ENCODE results near the gene TMEM184B.
A peak's percentile ranks its signal among the peaks of the same experiment; 100 is the strongest.

Gene TMEM184B

DNA sequence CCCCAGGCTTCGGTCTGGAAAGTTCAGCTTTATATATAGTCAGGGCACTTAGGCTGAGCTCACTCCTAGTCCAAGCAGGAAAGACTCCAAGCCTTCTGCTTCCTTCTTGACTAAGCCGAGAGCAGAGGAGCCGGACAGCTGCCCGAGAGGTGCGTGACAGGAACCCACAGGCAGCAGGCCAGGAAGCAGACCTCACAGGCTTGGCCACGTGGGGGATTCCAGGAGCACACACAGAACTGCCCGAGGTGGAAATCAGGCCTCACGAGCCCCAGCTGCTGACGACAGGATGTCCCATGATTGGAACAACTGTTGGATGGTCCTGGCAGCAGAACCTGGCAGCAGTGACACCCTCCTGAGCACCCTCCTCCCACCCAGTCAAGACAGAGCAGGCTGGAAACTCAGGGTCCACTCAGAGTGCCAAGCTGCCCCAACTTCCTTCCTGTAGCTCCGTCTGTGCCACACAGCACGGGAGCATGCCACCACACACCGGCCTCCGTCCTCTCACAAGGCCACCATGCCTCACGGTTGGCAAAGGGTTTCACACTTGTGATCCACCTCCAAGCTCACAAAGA lies 96.6 kb downstream of the TMEM184B start:
- DNase-seq, result peak; percentile 20

GRCh38 chr22:38175206-38176118 lies 97.3 kb downstream of the TMEM184B start:
- no peak for DNase-seq

DNA sequence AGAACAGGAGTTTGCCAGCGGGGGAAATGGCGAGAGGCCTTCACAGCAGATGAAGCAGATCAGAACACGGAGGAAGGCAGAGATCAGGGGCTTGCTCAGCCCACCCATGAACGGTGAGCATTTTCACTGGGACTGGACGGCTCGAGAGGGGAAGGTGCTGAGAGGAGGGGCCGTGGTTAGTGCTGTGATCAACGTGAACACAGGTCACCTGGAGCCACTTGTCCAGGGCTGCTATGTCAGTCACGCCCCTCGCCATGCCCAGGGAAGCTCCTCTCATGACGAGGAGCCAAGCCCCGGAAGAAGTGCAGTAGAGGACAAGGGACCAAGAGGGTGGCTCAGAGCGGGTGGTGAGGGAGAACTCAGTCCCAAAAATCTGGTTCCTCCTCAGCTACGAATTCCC lies 98.2 kb downstream of the TMEM184B start:
- DNase-seq, result no peak

GRCh38 chr22:38173641-38173906 lies 99.2 kb downstream of the TMEM184B start:
- no peak for DNase-seq

GRCh38 chr22:38172832-38173640 lies 99.8 kb downstream of the TMEM184B start:
- DNase-seq, result peak; percentile 45

DNA sequence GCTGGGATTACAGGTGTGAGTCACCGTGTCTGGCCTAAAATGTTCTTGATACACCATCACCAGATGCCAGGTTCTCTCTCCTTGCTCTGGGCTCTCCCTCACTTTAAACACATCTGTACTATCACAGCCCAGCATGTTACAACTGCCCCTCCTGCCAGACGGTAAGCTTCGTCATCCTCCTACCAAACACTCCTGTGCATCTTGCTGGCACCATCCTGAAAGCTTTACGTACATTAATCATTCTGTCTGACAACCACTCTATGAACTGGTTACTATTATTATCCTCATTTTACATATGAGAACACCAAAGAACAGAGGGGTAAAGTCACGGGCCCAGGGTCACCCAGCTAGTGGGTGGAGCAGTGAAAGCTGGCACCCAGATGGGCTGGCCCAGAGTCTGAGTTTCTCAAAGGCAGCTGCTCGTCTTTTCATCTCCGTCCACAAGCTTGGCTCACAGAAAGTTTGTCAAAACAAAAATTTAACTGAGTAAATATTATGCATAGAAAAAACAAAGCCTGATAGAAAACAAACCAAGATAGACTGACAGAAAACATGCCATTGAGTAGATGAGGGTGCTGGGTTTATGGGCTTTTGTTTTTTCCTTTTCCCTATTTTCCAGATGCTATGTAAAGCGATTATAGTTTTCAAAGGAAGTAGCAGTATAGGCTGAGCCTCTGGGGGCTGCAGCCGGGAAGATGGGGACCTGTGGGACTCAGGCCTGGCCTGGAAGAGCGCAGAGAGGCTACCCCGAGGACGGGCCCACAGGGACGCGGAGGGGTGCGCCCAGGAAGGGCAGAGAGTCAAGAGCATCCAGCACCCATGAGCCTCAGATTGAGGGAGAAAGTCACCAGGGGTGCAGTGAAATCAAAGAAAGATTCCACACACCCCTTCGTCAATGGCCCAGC lies 100.6 kb downstream of the TMEM184B start:
- no peak for DNase-seq

DNA sequence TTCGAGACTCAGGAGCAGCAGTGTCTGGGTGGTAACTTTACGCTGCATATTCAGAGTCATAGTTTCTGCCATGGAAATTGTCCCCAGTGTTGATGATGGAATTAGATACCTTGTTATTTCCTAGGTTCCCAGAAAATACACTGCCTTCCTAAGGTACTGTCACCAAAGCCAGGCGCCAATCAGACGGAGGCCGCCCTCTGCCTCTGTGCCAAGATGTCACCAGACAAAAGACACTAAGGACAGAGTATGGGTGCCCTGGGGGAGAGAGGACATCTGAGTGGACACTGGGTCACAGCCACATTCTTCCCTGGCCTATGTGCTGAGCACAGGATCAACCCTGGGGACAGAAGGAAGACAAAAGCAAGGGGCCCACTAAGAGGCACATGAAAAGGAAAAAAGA lies 102.3 kb downstream of the TMEM184B start:
- DNase-seq, result no peak
